ENCODE data around the gene CAMTA1.
"Not testable (repeated sequence)": the region's sequence is repeated elsewhere in the genome, so short reads cannot be mapped to it uniquely, and the experiment has no call there.

Gene CAMTA1

GRCh38 chr1:7152655-7153054, 367.4 kb downstream of the CAMTA1 start:
- no peak for DNase-seq
- TF ChIP-seq GATA1 (IDR thresholded peaks at IDR 0.05; ENCODE audit: low read depth, low read length) (no peak), POLR2A (IDR thresholded peaks at IDR 0.05; ENCODE audit: low read length) (no peak)

- TF ChIP-seq POLR2A (IDR thresholded peaks at IDR 0.05; ENCODE audit: low read length) (no peak), GATA1 (IDR thresholded peaks at IDR 0.05; ENCODE audit: low read depth, low read length) (no peak)
These were observed 368.2 kb downstream of the CAMTA1 start for GRCh38 chr1:7153464-7153863.

GRCh38 chr1:7159116-7159781, 374.0 kb downstream of the CAMTA1 start:
- no peak for DNase-seq
- TF ChIP-seq GATA1 (IDR thresholded peaks at IDR 0.05; ENCODE audit: low read depth, low read length) (no peak), POLR2A (IDR thresholded peaks at IDR 0.05; ENCODE audit: low read length) (no peak)

More at GRCh38 chr1:7153464-7153863, 368.2 kb downstream of the CAMTA1 start:
- no peak for DNase-seq

- DNase-seq, result not testable (repeated sequence)
These were observed 383.3 kb downstream of the CAMTA1 start for GRCh38 chr1:7168554-7168953.

GRCh38 chr1:7171168-7171567, 385.9 kb downstream of the CAMTA1 start:
- no peak for DNase-seq
- TF ChIP-seq GATA1 (IDR thresholded peaks at IDR 0.05; ENCODE audit: low read depth, low read length) (no peak), POLR2A (IDR thresholded peaks at IDR 0.05; ENCODE audit: low read length) (no peak)

GRCh38 chr1:7171574-7171973, 386.3 kb downstream of the CAMTA1 start:
- no peak for TF ChIP-seq GATA1 (IDR thresholded peaks at IDR 0.05; ENCODE audit: low read depth, low read length)
- no peak for TF ChIP-seq POLR2A (IDR thresholded peaks at IDR 0.05; ENCODE audit: low read length)
- no peak for DNase-seq

- no peak for DNase-seq
- TF ChIP-seq GATA1 (IDR thresholded peaks at IDR 0.05; ENCODE audit: low read depth, low read length) (no peak), POLR2A (IDR thresholded peaks at IDR 0.05; ENCODE audit: low read length) (no peak)
These were observed 387.6 kb downstream of the CAMTA1 start for GRCh38 chr1:7172804-7173203.

- TF ChIP-seq POLR2A (IDR thresholded peaks at IDR 0.05; ENCODE audit: low read length) (no peak), GATA1 (IDR thresholded peaks at IDR 0.05; ENCODE audit: low read depth, low read length) (no peak)
- DNase-seq, result no peak
These were observed 389.3 kb downstream of the CAMTA1 start for GRCh38 chr1:7174561-7174960.

GRCh38 chr1:7174980-7175906, 390.0 kb downstream of the CAMTA1 start:
- DNase-seq, result no peak
- no peak for TF ChIP-seq POLR2A (IDR thresholded peaks at IDR 0.05; ENCODE audit: low read length)
- TF ChIP-seq GATA1 (IDR thresholded peaks at IDR 0.05; ENCODE audit: low read depth, low read length), result no peak

- TF ChIP-seq POLR2A (IDR thresholded peaks at IDR 0.05; ENCODE audit: low read length) (no peak), GATA1 (IDR thresholded peaks at IDR 0.05; ENCODE audit: low read depth, low read length) (no peak)
- DNase-seq, result peak in 1 of 2 experiments; percentile 12
These were observed 391.8 kb downstream of the CAMTA1 start for GRCh38 chr1:7177021-7177420.

- no peak for TF ChIP-seq POLR2A (IDR thresholded peaks at IDR 0.05; ENCODE audit: low read length)
- TF ChIP-seq GATA1 (IDR thresholded peaks at IDR 0.05; ENCODE audit: low read depth, low read length), result no peak
- no peak for DNase-seq
These were observed 392.3 kb downstream of the CAMTA1 start for GRCh38 chr1:7177438-7178146.

GRCh38 chr1:7178336-7178735, 393.1 kb downstream of the CAMTA1 start:
- DNase-seq, result no peak
- TF ChIP-seq POLR2A (IDR thresholded peaks at IDR 0.05; ENCODE audit: low read length) (no peak), GATA1 (IDR thresholded peaks at IDR 0.05; ENCODE audit: low read depth, low read length) (no peak)

- DNase-seq, result no peak
- TF ChIP-seq GATA1 (IDR thresholded peaks at IDR 0.05; ENCODE audit: low read depth, low read length) (no peak), POLR2A (IDR thresholded peaks at IDR 0.05; ENCODE audit: low read length) (no peak)
These were observed 393.5 kb downstream of the CAMTA1 start for GRCh38 chr1:7178741-7179140.

- TF ChIP-seq POLR2A (IDR thresholded peaks at IDR 0.05; ENCODE audit: low read length) (no peak), GATA1 (IDR thresholded peaks at IDR 0.05; ENCODE audit: low read depth, low read length) (no peak)
- DNase-seq, result no peak
These were observed 400.5 kb downstream of the CAMTA1 start for GRCh38 chr1:7185721-7186120.

Data from erythroblast (primary cell).